Activated CD4-positive, CD25-positive, alpha-beta regulatory T cell (primary cell): ENCODE results near the gene TSSK3.

Source experiments
- DNase-seq, 4 experiments: peaks; one replicate each; lab custom pipeline; 2025; lab: John Stamatoyannopoulos, UW

The TSSK3 gene

DNA sequence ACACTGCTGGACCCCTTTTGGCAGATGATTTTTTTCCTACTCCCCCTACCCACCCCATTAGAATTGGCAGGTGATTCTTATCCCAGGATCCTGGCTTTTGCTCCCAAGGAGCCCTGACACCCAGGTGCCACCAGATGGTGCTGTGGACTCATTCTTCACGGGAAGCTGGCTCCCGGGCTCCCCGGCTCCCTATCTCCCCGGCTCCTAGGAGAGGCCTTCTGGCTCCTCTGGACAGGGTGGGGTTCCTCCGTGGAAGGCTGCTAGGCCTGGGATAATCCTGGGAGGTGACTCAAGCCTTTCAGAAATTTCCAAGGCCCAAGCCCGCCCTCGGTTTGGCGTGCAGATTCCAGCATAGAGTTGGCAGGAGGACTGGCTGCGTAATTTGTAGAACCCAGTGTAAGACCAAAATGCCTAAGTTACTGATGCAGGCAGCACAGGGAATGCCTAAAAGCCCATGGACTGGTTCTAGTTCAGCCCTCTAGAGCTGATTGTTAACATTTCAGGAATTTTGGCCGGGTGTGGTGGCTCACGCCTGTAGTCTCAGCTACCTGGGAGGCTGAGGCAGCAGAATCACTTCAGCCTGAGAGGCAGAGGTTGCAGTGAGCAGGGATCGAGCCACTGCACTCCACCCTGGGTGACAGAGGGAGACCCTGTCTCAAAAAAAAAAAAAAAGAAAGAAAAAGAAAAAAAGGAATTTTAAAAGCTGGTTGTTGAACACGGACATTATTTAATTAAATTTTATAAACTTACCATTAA lies 38.7 kb downstream of the TSSK3 start:
- DNase-seq: peak; percentile 18 to 52 (median 20)

DNA sequence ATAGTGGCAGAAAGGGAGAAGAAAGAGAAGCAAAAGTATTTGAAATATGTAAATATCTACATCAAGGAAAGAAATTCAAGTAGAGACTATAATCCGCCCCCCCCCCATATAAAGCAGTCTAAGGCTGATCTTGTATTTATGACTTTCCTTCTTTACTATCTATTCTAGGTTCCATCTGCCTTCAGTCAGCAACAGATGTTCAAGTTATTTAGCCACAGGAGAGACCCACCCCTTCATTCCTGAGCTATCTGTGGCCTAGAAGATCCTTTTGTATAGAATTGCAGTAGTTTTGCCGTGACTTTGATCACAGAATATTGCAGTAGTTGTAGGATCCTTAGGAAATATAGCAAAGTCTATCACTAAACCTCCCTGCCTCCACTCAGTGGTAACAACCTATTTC lies 42.6 kb downstream of the TSSK3 start:
- no peak for DNase-seq

DNA sequence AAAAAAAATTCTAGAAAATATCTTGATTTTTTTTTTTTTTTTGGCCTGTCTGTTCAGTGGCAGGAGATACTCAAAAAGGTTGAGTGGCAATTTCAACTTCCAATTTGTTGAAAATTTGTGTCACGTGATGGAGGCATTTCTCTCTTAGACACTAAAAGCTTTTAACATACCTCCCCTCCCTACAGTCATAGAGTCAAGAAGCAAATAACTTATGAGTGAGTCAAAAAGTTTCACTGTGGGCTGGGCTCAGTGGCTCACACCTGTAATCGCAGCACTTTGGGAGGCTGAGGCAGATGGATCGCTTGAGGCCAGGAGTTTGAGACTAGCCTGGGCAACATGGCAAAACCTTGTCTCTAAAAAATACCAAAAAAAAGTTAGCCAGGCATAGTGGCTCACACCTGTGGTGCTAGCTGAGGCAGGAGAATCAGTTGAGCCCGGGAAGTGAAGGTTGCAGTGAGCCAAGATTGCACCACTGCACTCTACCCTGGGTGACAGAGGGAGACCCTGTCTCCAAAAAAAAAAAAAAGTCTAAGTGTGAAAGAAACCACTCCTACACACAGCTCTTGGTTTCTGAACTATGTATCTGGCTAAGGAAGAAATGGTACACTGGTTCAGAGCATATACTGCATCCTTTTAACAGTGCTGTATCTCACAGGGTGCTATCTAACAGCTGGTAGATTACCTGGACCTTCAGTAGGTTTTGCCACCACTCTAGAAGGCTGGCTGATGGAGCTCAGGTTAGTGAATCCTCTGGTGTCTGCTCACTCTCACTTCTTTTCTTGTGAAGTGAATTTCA lies 43.5 kb downstream of the TSSK3 start:
- no peak for DNase-seq

DNA sequence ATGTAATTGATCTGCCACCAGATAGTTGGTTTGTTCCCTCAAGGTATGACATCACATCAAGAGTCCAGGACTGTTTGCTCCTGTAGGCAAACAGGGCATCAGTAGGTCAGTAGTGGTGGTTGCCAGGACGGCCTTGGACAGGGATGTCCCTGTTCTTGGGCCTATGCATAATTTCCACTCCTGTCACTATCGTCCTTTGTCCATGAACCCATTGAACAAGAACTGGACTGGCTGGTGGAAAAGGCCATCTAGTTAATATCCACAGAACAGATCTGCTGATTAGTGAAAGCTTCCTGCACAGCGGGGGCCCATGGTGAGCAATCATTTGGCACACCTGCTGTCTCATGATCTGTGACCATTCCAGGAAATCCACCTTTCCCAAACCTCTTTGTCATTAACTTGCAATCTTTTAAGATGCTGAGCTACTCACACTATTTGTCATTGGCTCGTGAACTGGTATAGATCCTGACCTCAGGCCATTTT lies 44.3 kb downstream of the TSSK3 start:
- DNase-seq: no peak

DNA sequence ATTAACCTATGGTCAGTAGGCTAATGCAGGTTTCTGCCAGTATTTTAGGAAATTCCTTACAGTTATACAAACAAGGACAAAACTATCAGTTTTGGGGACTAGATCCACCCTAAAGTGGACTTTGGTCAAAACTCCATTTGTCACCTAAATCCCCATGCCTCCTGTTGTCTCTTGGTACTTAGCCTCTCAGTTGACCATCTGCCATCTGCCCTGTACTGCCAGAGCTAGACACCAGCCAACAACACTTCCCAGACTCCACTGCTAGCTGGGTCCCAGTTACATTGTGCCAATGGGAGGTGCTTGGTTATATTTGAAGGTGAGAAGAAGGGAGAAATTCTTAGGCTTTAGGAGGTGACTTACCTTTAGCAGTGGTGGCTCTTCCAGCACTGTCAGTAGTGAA lies 48.9 kb downstream of the TSSK3 start:
- no peak for DNase-seq

DNA sequence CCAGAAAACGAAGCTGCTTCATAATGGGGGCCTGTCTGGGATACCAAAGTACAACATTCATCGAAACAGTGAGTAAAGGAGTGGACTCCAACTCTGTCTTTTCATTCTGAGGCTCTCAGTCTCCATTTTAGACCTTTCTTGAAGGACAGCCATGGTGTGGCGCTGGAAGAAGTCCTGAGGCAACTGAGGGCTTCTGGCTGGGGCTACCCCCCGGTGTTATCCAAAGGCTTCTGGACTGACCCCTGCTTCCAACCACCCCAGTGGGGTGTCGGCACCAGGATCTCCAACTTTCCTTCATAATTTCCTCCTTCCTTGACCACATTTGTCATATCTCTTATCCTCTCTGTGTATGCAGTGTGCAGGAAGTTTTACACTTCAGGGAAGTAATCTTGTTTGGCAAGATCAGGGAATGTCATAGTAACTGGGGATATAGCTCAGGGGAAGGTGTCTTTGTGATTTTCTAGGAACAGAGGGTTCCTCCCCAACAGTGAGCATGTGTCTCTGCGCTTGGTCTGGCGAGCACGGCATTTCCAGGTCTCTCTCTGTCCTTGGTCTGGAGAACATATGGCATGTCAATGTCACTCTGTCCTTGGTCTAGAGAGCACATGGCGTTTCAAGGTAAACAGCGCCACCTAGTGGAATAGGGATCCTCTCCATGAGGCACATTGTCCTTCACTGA lies 51.3 kb downstream of the TSSK3 start:
- peak; percentile 42 to 61 (median 53) for DNase-seq
